ENCODE data around the gene RAPGEF6.

RAPGEF6 gene

GRCh38 chr5:131521252-131521651, 113.8 kb downstream of the RAPGEF6 start:
- Histone ChIP-seq H3K36me3 (ENCODE audit: control insufficient read depth, insufficient read depth, low read length) (no peaks in the 10 kb centered on the region; the same call in 1 of the 2 replicates), H3K4me3 (replicated peaks; ENCODE audit: low read depth, low read length) (no peak overlapping the region), H3K27me3 (replicated peaks; ENCODE audit: control insufficient read depth, insufficient read depth, low read length) (no peaks in the 10 kb centered on the region)
- TF ChIP-seq CTCF (IDR thresholded peaks at IDR 0.05; ENCODE audit: insufficient read depth, low read length, poor library complexity, severe bottlenecking): no peak
- DNase-seq (ENCODE audit: extremely low read depth, insufficient read length): no peak

- Histone ChIP-seq H3K4me3 (replicated peaks; ENCODE audit: low read depth, low read length) (no peak overlapping the region), H3K36me3 (ENCODE audit: control insufficient read depth, insufficient read depth, low read length) (peaks cover 2% of the 10 kb centered on the region), H3K27me3 (replicated peaks; ENCODE audit: control insufficient read depth, insufficient read depth, low read length) (no peaks in the 10 kb centered on the region)
- no peak for DNase-seq (ENCODE audit: extremely low read depth, insufficient read length)
- no peak for TF ChIP-seq CTCF (IDR thresholded peaks at IDR 0.05; ENCODE audit: insufficient read depth, low read length, poor library complexity, severe bottlenecking)
Measured at GRCh38 chr5:131515348-131515747, 119.7 kb downstream of the RAPGEF6 start.

- TF ChIP-seq CTCF (IDR thresholded peaks at IDR 0.05; ENCODE audit: insufficient read depth, low read length, poor library complexity, severe bottlenecking): peak; percentile 10
- Histone ChIP-seq H3K27me3 (replicated peaks; ENCODE audit: control insufficient read depth, insufficient read depth, low read length) (no peaks in the 10 kb centered on the region), H3K36me3 (ENCODE audit: control insufficient read depth, insufficient read depth, low read length) (peaks cover 2% of the 10 kb centered on the region), H3K4me3 (replicated peaks; ENCODE audit: low read depth, low read length) (peak overlapping the region; percentile 14)
- DNase-seq (ENCODE audit: extremely low read depth, insufficient read length): no peak
Measured at GRCh38 chr5:131514316-131515283, 120.4 kb downstream of the RAPGEF6 start.

GRCh38 chr5:131513780-131514179, 121.2 kb downstream of the RAPGEF6 start:
- no peak for TF ChIP-seq CTCF (IDR thresholded peaks at IDR 0.05; ENCODE audit: insufficient read depth, low read length, poor library complexity, severe bottlenecking)
- H3K27me3 ChIP-seq (replicated peaks; ENCODE audit: control insufficient read depth, insufficient read depth, low read length): no peaks in the 10 kb centered on the region
- peaks cover 2% of the 10 kb centered on the region for H3K36me3 ChIP-seq (ENCODE audit: control insufficient read depth, insufficient read depth, low read length)
- DNase-seq (ENCODE audit: extremely low read depth, insufficient read length): no peak
- H3K4me3 ChIP-seq (replicated peaks; ENCODE audit: low read depth, low read length): no peak overlapping the region

GRCh38 chr5:131511934-131512333, 123.1 kb downstream of the RAPGEF6 start:
- DNase-seq (ENCODE audit: extremely low read depth, insufficient read length): no peak
- TF ChIP-seq CTCF (IDR thresholded peaks at IDR 0.05; ENCODE audit: insufficient read depth, low read length, poor library complexity, severe bottlenecking): no peak
- Histone ChIP-seq H3K4me3 (replicated peaks; ENCODE audit: low read depth, low read length) (no peak overlapping the region), H3K36me3 (ENCODE audit: control insufficient read depth, insufficient read depth, low read length) (peaks cover 2% of the 10 kb centered on the region), H3K27me3 (replicated peaks; ENCODE audit: control insufficient read depth, insufficient read depth, low read length) (no peaks in the 10 kb centered on the region)
